Activated T-cell treated with anti-CD3 and anti-CD28 coated beads, Interleukin-2, amount 50 U/mL, for 4 hours (primary cell): ENCODE results near the gene SLC39A3. TPM values are rescaled to one million over a fixed set of nuclear protein-coding genes. Genes with fewer than 3 reads are reported as not detected.

Experiments used
- ATAC-seq, 2 donors: fragments of 200-7000 bp; cut with Tn5 transposase; one replicate each; pipeline ENCODE4 v1.10.0; 2021
- DNase-seq: peaks from one replicate; pipeline ENCODE4 v3.0.0-alpha.2; 2020
- H3K27me3 Mint-ChIP-seq: one replicate; pipeline ENCODE4 v1.8.0; 2021; ENCODE audit warnings: low read depth, mixed read lengths
- H3K36me3 Mint-ChIP-seq: one replicate; pipeline ENCODE4 v1.8.0; 2022; ENCODE audit warnings: mixed read lengths; ENCODE audit not compliant: insufficient read depth
- H3K4me1 Mint-ChIP-seq: one replicate; pipeline ENCODE4 v1.8.0; 2021; ENCODE audit warnings: low read depth, mixed read lengths
- H3K4me3 Mint-ChIP-seq: one replicate; pipeline ENCODE4 v1.8.0; 2021; ENCODE audit warnings: mild to moderate bottlenecking, moderate library complexity, mixed read lengths
- H3K9me3 Mint-ChIP-seq: one replicate; pipeline ENCODE4 v1.8.0; 2021; ENCODE audit warnings: mixed read lengths
- total RNA-seq, 3 donors: library from RNA; stranded (reverse); gene quantifications; one replicate each; pipeline ENCODE4 v1.2.1, GENCODE V29; 2021

Gene SLC39A3
- total RNA-seq, 3 donors from 2014 or later: 53.6 to 60.5 (median 56.6) TPM

GRCh38 chr19:2701361-2702169 lies 38.3 kb downstream of the SLC39A3 start:
- H3K36me3 Mint-ChIP-seq: no peaks in the 10 kb centered on the region
- no peak for DNase-seq
- no peak for ATAC-seq
- peaks cover 27% of the 10 kb centered on the region for H3K4me1 Mint-ChIP-seq
- no peaks in the 10 kb centered on the region for H3K27me3 Mint-ChIP-seq
- H3K9me3 Mint-ChIP-seq: no peaks in the 10 kb centered on the region
- H3K4me3 Mint-ChIP-seq: peak overlapping the region; percentile 65

GRCh38 chr19:2700660-2701360 lies 39.0 kb downstream of the SLC39A3 start:
- Mint-ChIP-seq H3K27me3 (no peaks in the 10 kb centered on the region), H3K9me3 (no peaks in the 10 kb centered on the region), H3K36me3 (no peaks in the 10 kb centered on the region), H3K4me3 (peak overlapping the region; percentile 65), H3K4me1 (peaks cover 27% of the 10 kb centered on the region)
- ATAC-seq (no peak), DNase-seq (no peak)

- DNase-seq (no peak), ATAC-seq (no peak)
- Mint-ChIP-seq H3K4me3 (no peak overlapping the region), H3K9me3 (no peaks in the 10 kb centered on the region), H3K27me3 (no peaks in the 10 kb centered on the region), H3K36me3 (no peaks in the 10 kb centered on the region), H3K4me1 (peaks cover 28% of the 10 kb centered on the region)
These were observed 40.2 kb downstream of the SLC39A3 start for GRCh38 chr19:2699413-2700140.

GRCh38 chr19:2694196-2694595 lies 45.6 kb downstream of the SLC39A3 start:
- Mint-ChIP-seq H3K4me3 (no peak overlapping the region), H3K36me3 (no peaks in the 10 kb centered on the region), H3K27me3 (no peaks in the 10 kb centered on the region), H3K4me1 (peaks cover 7% of the 10 kb centered on the region), H3K9me3 (no peaks in the 10 kb centered on the region)
- ATAC-seq (no peak), DNase-seq (no peak)

- DNase-seq (no peak), ATAC-seq (no peak)
- Mint-ChIP-seq H3K27me3 (no peaks in the 10 kb centered on the region), H3K36me3 (no peaks in the 10 kb centered on the region), H3K4me1 (peaks cover 3% of the 10 kb centered on the region), H3K9me3 (no peaks in the 10 kb centered on the region), H3K4me3 (no peak overlapping the region)
These were observed 46.2 kb downstream of the SLC39A3 start for GRCh38 chr19:2693492-2694160.

GRCh38 chr19:2691951-2692350 lies 47.9 kb downstream of the SLC39A3 start:
- no peak overlapping the region for H3K4me3 Mint-ChIP-seq
- H3K36me3 Mint-ChIP-seq: no peaks in the 10 kb centered on the region
- peaks cover 2% of the 10 kb centered on the region for H3K4me1 Mint-ChIP-seq
- DNase-seq (no peak), ATAC-seq (no peak)
- H3K27me3 Mint-ChIP-seq: no peaks in the 10 kb centered on the region
- H3K9me3 Mint-ChIP-seq: no peaks in the 10 kb centered on the region

- Mint-ChIP-seq H3K27me3 (no peaks in the 10 kb centered on the region), H3K4me3 (no peak overlapping the region), H3K36me3 (no peaks in the 10 kb centered on the region), H3K9me3 (no peaks in the 10 kb centered on the region), H3K4me1 (peaks cover 2% of the 10 kb centered on the region)
- no peak for ATAC-seq
- no peak for DNase-seq
These were observed 49.0 kb downstream of the SLC39A3 start for GRCh38 chr19:2690856-2691255.

GRCh38 chr19:2686360-2686759 lies 53.5 kb downstream of the SLC39A3 start:
- Mint-ChIP-seq H3K9me3 (no peaks in the 10 kb centered on the region), H3K4me1 (peaks cover 2% of the 10 kb centered on the region), H3K4me3 (no peak overlapping the region), H3K36me3 (no peaks in the 10 kb centered on the region), H3K27me3 (no peaks in the 10 kb centered on the region)
- DNase-seq (no peak), ATAC-seq (no peak)

- no peak for ATAC-seq
- Mint-ChIP-seq H3K36me3 (no peaks in the 10 kb centered on the region), H3K9me3 (no peaks in the 10 kb centered on the region), H3K4me1 (peaks cover 3% of the 10 kb centered on the region), H3K27me3 (no peaks in the 10 kb centered on the region), H3K4me3 (no peak overlapping the region)
- no peak for DNase-seq
These were observed 54.6 kb downstream of the SLC39A3 start for GRCh38 chr19:2685204-2685704.

GRCh38 chr19:2683430-2684003 lies 56.3 kb downstream of the SLC39A3 start:
- H3K27me3 Mint-ChIP-seq: no peaks in the 10 kb centered on the region
- no peaks in the 10 kb centered on the region for H3K36me3 Mint-ChIP-seq
- DNase-seq (no peak), ATAC-seq (no peak)
- H3K4me1 Mint-ChIP-seq: peaks cover 3% of the 10 kb centered on the region
- no peak overlapping the region for H3K4me3 Mint-ChIP-seq
- H3K9me3 Mint-ChIP-seq: no peaks in the 10 kb centered on the region

Other genes with a start within 250 kb of the SLC39A3 start
- gene GNG7, start 37.3 kb downstream of the SLC39A3 start, total RNA-seq: under 1 TPM; 0.33 to 0.55 (median 0.48) TPM
- gene DIRAS1, start 18.6 kb downstream of the SLC39A3 start, total RNA-seq: under 1 TPM; 0.13 to 0.27 (median 0.20) TPM
- gene SGTA, start 43.3 kb upstream of the SLC39A3 start, total RNA-seq: 100 to 1,000 TPM in 2 of 3 donors, 10 to 100 TPM in 1; 99.3 to 107 (median 102) TPM
- gene THOP1, start 45.5 kb upstream of the SLC39A3 start, total RNA-seq: 100 to 1,000 TPM; 180 to 212 (median 188) TPM
- gene ZNF554, start 79.9 kb upstream of the SLC39A3 start, total RNA-seq: 1 to 10 TPM; 1.0 to 1.2 (median 1.2) TPM
- gene ZNF555, start 101.5 kb upstream of the SLC39A3 start, total RNA-seq: 1 to 10 TPM; 1.2 to 1.6 (median 1.3) TPM
- gene ZNF556, start 127.3 kb upstream of the SLC39A3 start, total RNA-seq: not detected
- 1 to 10 TPM; 3.6 to 4.1 (median 3.7) TPM for gene ZNF57, start 160.9 kb upstream of the SLC39A3 start, total RNA-seq
- gene ZNF77, start 205.0 kb upstream of the SLC39A3 start, total RNA-seq: 1 to 10 TPM; 3.0 to 3.4 (median 3.2) TPM
- under 1 TPM in 2 of 3 donors, not detected in 1; 0.16 to 0.90 TPM for gene TLE6, start 237.5 kb upstream of the SLC39A3 start, total RNA-seq